Activated CD8-positive, alpha-beta memory T cell treated with anti-CD3 and anti-CD28 coated beads, Interleukin-2, amount 10 ng/mL, durations not matched to agents 7 days and 5 days (primary cell): Measurements from ENCODE around the gene TOM1L2. TPM values are rescaled to one million over a fixed set of nuclear protein-coding genes. Genes with fewer than 3 reads are reported as not detected.
A peak's percentile ranks its signal among the peaks of the same experiment; 100 is the strongest.

Source experiments
- ATAC-seq: fragments of 150-1000 bp; cut with Tn5 transposase; one replicate; pipeline ENCODE4 v1.10.0; 2021; ENCODE audit warnings: moderate library complexity
- CTCF ChIA-PET: fragments of 350-600 bp; sonication (Branson Sonifier 250); formaldehyde crosslinking; loops from one replicate; lab custom pipeline; 2021; ENCODE audit warnings: antibody characterized with exemption; lab: Charles Lee
- DNase-seq: peaks from one replicate; pipeline ENCODE4 v3.0.0-alpha.2; 2020
- H3K27ac Mint-ChIP-seq: one replicate; pipeline ENCODE4 v1.8.0; 2021; ENCODE audit warnings: mild to moderate bottlenecking, mixed read lengths
- H3K27me3 Mint-ChIP-seq: one replicate; pipeline ENCODE4 v1.8.0; 2021; ENCODE audit warnings: mixed read lengths
- H3K36me3 Mint-ChIP-seq: one replicate; pipeline ENCODE4 v1.8.0; 2021; ENCODE audit warnings: mild to moderate bottlenecking, mixed read lengths
- H3K4me1 Mint-ChIP-seq: one replicate; pipeline ENCODE4 v1.8.0; 2021; ENCODE audit warnings: mixed read lengths
- H3K4me3 Mint-ChIP-seq: one replicate; pipeline ENCODE4 v1.8.0; 2021; ENCODE audit warnings: mild to moderate bottlenecking, moderate library complexity, mixed read lengths
- H3K9me3 Mint-ChIP-seq: one replicate; pipeline ENCODE4 v1.8.0; 2022; ENCODE audit warnings: low read depth, mixed read lengths
- total RNA-seq, 2 experiments: library from RNA; stranded (reverse); gene quantifications; one replicate each; pipeline ENCODE4 v1.2.3, GENCODE V29; 2021

The TOM1L2 gene
- total RNA-seq, 2 experiments from 2014 or later, result 19.8 to 33.0 TPM

- ATAC-seq, result no peak
- DNase-seq, result no peak
- Mint-ChIP-seq H3K9me3 (no peaks in the 10 kb centered on the region), H3K27me3 (no peaks in the 10 kb centered on the region), H3K4me1 (peaks cover 69% of the 10 kb centered on the region), H3K36me3 (peaks cover 7% of the 10 kb centered on the region), H3K4me3 (no peak overlapping the region), H3K27ac (peak overlapping the region; percentile 92)
- CTCF ChIA-PET, result interaction anchor here (0.8 to 3.7 kb wide), 4 partner anchors 9 to 25 kb away, joined by 3 to 34 read pairs (median 4); partner anchors contain the start of gene SREBF1
Observed at GRCh38 chr17:17826342-17826713, 145.9 kb downstream of the TOM1L2 start.

- H3K9me3 Mint-ChIP-seq, result no peaks in the 10 kb centered on the region
- peaks cover 78% of the 10 kb centered on the region for H3K4me1 Mint-ChIP-seq
- peaks cover 12% of the 10 kb centered on the region for H3K36me3 Mint-ChIP-seq
- H3K27me3 Mint-ChIP-seq, result no peaks in the 10 kb centered on the region
- H3K4me3 Mint-ChIP-seq, result peak overlapping the region; percentile 73
- DNase-seq, result no peak
- peak overlapping the region; percentile 92 for H3K27ac Mint-ChIP-seq
- ATAC-seq, result no peak
- CTCF ChIA-PET, result interaction anchor here (0.7 to 3.7 kb wide), 6 partner anchors 10 to 144 kb away, joined by 3 to 34 read pairs (median 4); partner anchors contain the start of gene SREBF1
Observed at GRCh38 chr17:17824783-17825614, 147.2 kb downstream of the TOM1L2 start.

DNA sequence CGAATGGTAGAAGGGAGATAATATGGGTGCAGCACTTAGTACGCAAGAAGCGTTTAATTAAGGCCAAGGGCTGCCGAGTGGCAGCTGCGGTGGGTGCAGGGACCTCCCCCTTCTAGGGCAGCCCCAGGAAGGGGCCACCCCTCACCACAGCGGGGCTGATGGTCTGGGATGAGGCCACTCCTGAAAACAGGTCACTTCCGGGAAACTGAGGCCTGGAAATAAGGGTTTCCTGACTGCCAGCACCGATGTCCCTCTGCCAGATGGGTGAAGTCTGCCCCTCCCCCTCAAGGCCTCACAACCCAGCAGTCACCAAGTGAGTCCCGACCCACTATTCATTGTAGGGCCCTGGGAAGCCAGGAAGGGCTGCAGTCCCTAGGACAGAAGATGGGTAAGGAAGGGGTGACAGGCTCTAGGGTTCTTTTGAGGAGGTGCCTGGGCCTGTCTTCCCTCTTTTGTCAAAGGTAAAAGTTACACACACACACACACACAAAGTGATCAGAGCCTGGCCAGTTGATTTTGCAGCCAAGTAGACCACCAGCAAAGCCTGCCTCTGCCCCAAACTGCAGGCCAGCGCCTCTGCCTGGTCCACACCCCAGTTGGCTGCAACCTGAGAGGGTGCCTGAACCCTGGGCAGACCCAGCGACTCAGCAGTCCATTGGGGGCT lies 147.9 kb downstream of the TOM1L2 start:
- ATAC-seq, result peak; percentile 3
- peaks cover 84% of the 10 kb centered on the region for H3K4me1 Mint-ChIP-seq

DNA sequence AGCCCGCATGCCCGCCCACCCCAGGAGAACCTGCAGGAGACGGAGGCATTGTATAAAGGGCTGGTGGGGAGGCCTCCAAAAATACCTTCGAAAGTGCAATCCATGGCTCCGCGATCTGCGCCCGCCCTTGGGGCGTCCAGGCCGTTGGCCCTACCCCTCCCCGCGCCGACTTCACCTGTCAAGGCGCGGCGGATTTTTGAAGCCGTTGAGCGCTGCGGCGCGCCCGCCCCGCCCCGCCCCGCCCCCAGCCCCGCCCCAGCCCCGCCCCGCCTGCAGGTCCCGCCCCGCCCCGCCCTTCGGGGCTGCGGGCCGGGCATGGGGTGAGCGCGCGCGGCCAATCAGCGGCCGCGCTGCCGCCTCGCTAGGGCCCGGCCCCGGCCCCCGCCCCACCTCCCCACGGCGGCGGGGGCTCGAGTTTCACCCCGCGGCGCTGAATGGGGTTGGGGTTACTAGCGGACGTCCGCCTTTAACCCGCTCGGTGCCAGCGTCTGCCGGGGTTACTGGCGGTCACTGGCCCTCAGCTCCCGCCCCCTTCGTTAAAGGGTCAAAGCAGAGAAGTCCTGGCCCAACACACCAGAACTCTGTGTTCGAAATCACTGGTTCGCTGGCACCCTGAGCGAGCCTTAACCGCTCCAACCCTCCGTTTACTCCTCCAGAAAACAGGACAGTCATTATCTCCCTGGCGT lies 148.6 kb downstream of the TOM1L2 start:
- CTCF ChIA-PET, result interaction anchor here (0.9 to 4.8 kb wide), 5 partner anchors 12 to 38 kb away, joined by 3 to 47 read pairs (median 3); no protein-coding TSS in a partner anchor
- peak; percentile 92 for ATAC-seq

More for the DNA sequence above, 147.9 kb downstream of the TOM1L2 start:
- Mint-ChIP-seq H3K27ac (peak overlapping the region; percentile 92), H3K27me3 (no peaks in the 10 kb centered on the region), H3K36me3 (peaks cover 18% of the 10 kb centered on the region), H3K4me3 (peak overlapping the region; percentile 73), H3K9me3 (no peaks in the 10 kb centered on the region)
- DNase-seq, result peak; percentile 65
- CTCF ChIA-PET, result interaction anchor here (0.9 to 4.8 kb wide), 5 partner anchors 10 to 38 kb away, joined by 3 to 47 read pairs (median 3); no protein-coding TSS in a partner anchor

GRCh38 chr17:17822616-17823015 lies 149.6 kb downstream of the TOM1L2 start:
- Mint-ChIP-seq H3K4me3 (peak overlapping the region; percentile 76), H3K9me3 (no peaks in the 10 kb centered on the region), H3K4me1 (peaks cover 91% of the 10 kb centered on the region), H3K27me3 (no peaks in the 10 kb centered on the region), H3K36me3 (peaks cover 32% of the 10 kb centered on the region), H3K27ac (peak overlapping the region; percentile 76)
- CTCF ChIA-PET, result interaction anchor here (1.1 to 4.8 kb wide), 4 partner anchors 11 to 211 kb away, joined by 3 to 47 read pairs (median 4); no protein-coding TSS in a partner anchor
- ATAC-seq (no peak), DNase-seq (no peak)

More for the DNA sequence above, 148.6 kb downstream of the TOM1L2 start:
- no peaks in the 10 kb centered on the region for H3K9me3 Mint-ChIP-seq
- H3K4me1 Mint-ChIP-seq, result peaks cover 89% of the 10 kb centered on the region
- H3K4me3 Mint-ChIP-seq, result peak overlapping the region; percentile 76
- peak overlapping the region; percentile 92 for H3K27ac Mint-ChIP-seq
- DNase-seq, result peak; percentile 91
- no peaks in the 10 kb centered on the region for H3K27me3 Mint-ChIP-seq
- peaks cover 25% of the 10 kb centered on the region for H3K36me3 Mint-ChIP-seq

- ATAC-seq (no peak), DNase-seq (no peak)
- H3K36me3 Mint-ChIP-seq, result peaks cover 34% of the 10 kb centered on the region
- H3K4me1 Mint-ChIP-seq, result peaks cover 87% of the 10 kb centered on the region
- H3K27ac Mint-ChIP-seq, result peak overlapping the region; percentile 76
- CTCF ChIA-PET, result interaction anchor here (0.7 to 4.8 kb wide), 6 partner anchors 11 to 211 kb away, joined by 3 to 47 read pairs (median 4); partner anchors contain the start of gene SREBF1
- no peaks in the 10 kb centered on the region for H3K27me3 Mint-ChIP-seq
- H3K9me3 Mint-ChIP-seq, result no peaks in the 10 kb centered on the region
- peak overlapping the region; percentile 76 for H3K4me3 Mint-ChIP-seq
Observed at GRCh38 chr17:17822189-17822588, 150.0 kb downstream of the TOM1L2 start.

GRCh38 chr17:17820463-17821158 lies 151.6 kb downstream of the TOM1L2 start:
- DNase-seq (no peak), ATAC-seq (no peak)
- H3K4me1 Mint-ChIP-seq, result peaks cover 71% of the 10 kb centered on the region
- peak overlapping the region; percentile 36 for H3K4me3 Mint-ChIP-seq
- CTCF ChIA-PET, result interaction anchor here (0.8 to 4.8 kb wide), 11 partner anchors 9 to 98 kb away, joined by 3 to 47 read pairs (median 4); no protein-coding TSS in a partner anchor
- no peaks in the 10 kb centered on the region for H3K9me3 Mint-ChIP-seq
- H3K27me3 Mint-ChIP-seq, result no peaks in the 10 kb centered on the region
- H3K27ac Mint-ChIP-seq, result peak overlapping the region; percentile 71
- H3K36me3 Mint-ChIP-seq, result peaks cover 34% of the 10 kb centered on the region

- H3K4me1 Mint-ChIP-seq, result peaks cover 66% of the 10 kb centered on the region
- peak overlapping the region; percentile 36 for H3K4me3 Mint-ChIP-seq
- CTCF ChIA-PET, result interaction anchor here (0.8 to 4.8 kb wide), 9 partner anchors 9 to 99 kb away, joined by 3 to 47 read pairs (median 4); no protein-coding TSS in a partner anchor
Observed at GRCh38 chr17:17820046-17820445, 152.2 kb downstream of the TOM1L2 start.

GRCh38 chr17:17819561-17819995 lies 152.6 kb downstream of the TOM1L2 start:
- Mint-ChIP-seq H3K27me3 (no peaks in the 10 kb centered on the region), H3K27ac (peak overlapping the region; percentile 71)

More at GRCh38 chr17:17820046-17820445, 152.2 kb downstream of the TOM1L2 start:
- Mint-ChIP-seq H3K9me3 (no peaks in the 10 kb centered on the region), H3K27ac (peak overlapping the region; percentile 71), H3K27me3 (no peaks in the 10 kb centered on the region), H3K36me3 (peaks cover 34% of the 10 kb centered on the region)
- ATAC-seq (no peak), DNase-seq (no peak)

DNA sequence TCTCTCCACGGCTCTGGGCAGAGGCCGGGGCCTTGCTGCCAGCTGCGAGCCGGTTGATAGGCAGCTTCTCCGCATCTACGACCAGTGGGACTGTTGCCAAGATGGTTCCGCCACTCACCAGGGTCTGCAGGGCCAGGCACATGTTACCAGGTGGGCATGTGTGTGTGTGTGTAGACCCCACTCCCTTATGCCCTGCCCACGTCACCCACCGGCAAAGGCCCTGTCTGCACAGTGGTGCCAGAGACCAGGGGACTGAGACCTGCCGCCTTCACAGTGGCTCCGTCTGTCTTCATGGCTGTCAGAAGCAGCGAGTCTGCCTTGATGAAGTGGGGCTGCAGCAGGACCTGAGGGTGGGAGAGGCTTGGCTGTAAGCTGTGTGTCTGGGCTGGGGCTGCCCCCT lies 153.1 kb downstream of the TOM1L2 start:
- Mint-ChIP-seq H3K9me3 (no peaks in the 10 kb centered on the region), H3K27me3 (no peaks in the 10 kb centered on the region), H3K36me3 (peaks cover 36% of the 10 kb centered on the region), H3K4me3 (no peak overlapping the region), H3K4me1 (peaks cover 57% of the 10 kb centered on the region), H3K27ac (no peak overlapping the region)
- CTCF ChIA-PET, result interaction anchor here (1.4 to 4.8 kb wide), 4 partner anchors 8 to 41 kb away, joined by 3 to 47 read pairs (median 12); no protein-coding TSS in a partner anchor
- ATAC-seq, result no peak
- DNase-seq, result no peak

More at GRCh38 chr17:17819561-17819995, 152.6 kb downstream of the TOM1L2 start:
- Mint-ChIP-seq H3K36me3 (peaks cover 35% of the 10 kb centered on the region), H3K9me3 (no peaks in the 10 kb centered on the region), H3K4me1 (peaks cover 61% of the 10 kb centered on the region), H3K4me3 (peak overlapping the region; percentile 36)
- DNase-seq (peak; percentile 85), ATAC-seq (peak; percentile 21)
- CTCF ChIA-PET, result interaction anchor here (1.1 to 4.8 kb wide), 7 partner anchors 8 to 99 kb away, joined by 3 to 47 read pairs (median 4); no protein-coding TSS in a partner anchor

DNA sequence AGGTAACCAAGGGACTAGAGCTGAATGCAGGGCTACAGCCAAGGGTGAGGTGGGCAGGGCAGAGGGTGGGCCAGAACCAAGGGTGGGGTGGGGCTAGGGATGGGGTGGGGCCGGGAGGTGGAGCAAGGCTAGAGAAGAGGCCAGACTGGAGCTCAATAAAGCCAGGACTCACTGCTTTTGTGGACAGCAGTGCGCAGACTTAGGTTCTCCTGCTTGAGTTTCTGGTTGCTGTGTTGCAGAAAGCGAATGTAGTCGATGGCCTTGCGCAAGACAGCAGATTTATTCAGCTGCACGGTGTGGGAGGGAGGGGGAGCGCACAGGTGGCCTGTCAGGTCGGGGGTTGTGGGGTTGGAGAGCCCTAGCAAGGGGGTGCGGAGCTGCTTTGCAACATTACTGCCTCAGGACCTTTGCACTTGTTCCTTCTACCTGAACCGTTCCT lies 154.1 kb downstream of the TOM1L2 start:
- peaks cover 37% of the 10 kb centered on the region for H3K36me3 Mint-ChIP-seq
- H3K9me3 Mint-ChIP-seq, result no peaks in the 10 kb centered on the region
- H3K27ac Mint-ChIP-seq, result no peak overlapping the region
- DNase-seq (no peak), ATAC-seq (peak; percentile 20)
- H3K4me1 Mint-ChIP-seq, result peaks cover 54% of the 10 kb centered on the region
- CTCF ChIA-PET, result interaction anchor here (0.8 to 4.0 kb wide), 3 partner anchors 12 to 42 kb away, joined by 3 to 19 read pairs (median 5); no protein-coding TSS in a partner anchor
- H3K27me3 Mint-ChIP-seq, result no peaks in the 10 kb centered on the region
- no peak overlapping the region for H3K4me3 Mint-ChIP-seq
